ENCODE measurements around the gene SPRR2D. TPM values are rescaled to one million over a fixed set of nuclear protein-coding genes. Genes with fewer than 3 reads are reported as not detected.
"Not testable (repeated sequence)": the region's sequence is repeated elsewhere in the genome, so short reads cannot be mapped to it uniquely, and the experiment has no call there.

Gene SPRR2D
- total RNA-seq, 6 experiments from 2014 or later, result not detected

GRCh38 chr1:153070243-153070642 is 29.3 kb upstream of the SPRR2D start:
- no peak for TF ChIP-seq CTCF (IDR thresholded peaks at IDR 0.05)
- H3K4me1 Mint-ChIP-seq (ENCODE audit: low read depth), result no peaks in the 10 kb centered on the region
- no peak for DNase-seq
- H3K4me3 Mint-ChIP-seq, result no peak overlapping the region
- H3K27ac Mint-ChIP-seq, result no peak overlapping the region
- peaks cover 4% of the 10 kb centered on the region for H3K9me3 Mint-ChIP-seq
- no peaks in the 10 kb centered on the region for H3K36me3 Mint-ChIP-seq (ENCODE audit: low read depth)
- peaks cover 2% of the 10 kb centered on the region; the same call in 1 of the 2 replicates for H3K27me3 Mint-ChIP-seq (ENCODE audit: insufficient read depth)

- peaks cover 2% of the 10 kb centered on the region; the same call in 1 of the 2 replicates for H3K27me3 Mint-ChIP-seq (ENCODE audit: insufficient read depth)
- no peak for TF ChIP-seq CTCF (IDR thresholded peaks at IDR 0.05)
- H3K36me3 Mint-ChIP-seq (ENCODE audit: low read depth), result no peaks in the 10 kb centered on the region
- no peaks in the 10 kb centered on the region for H3K4me1 Mint-ChIP-seq (ENCODE audit: low read depth)
- no peak for DNase-seq
- H3K4me3 Mint-ChIP-seq, result no peak overlapping the region
- H3K9me3 Mint-ChIP-seq, result no peaks in the 10 kb centered on the region; the same call in 1 of the 2 replicates
- H3K27ac Mint-ChIP-seq, result no peak overlapping the region
These were observed 18.2 kb upstream of the SPRR2D start for GRCh38 chr1:153058826-153059784.

DNA sequence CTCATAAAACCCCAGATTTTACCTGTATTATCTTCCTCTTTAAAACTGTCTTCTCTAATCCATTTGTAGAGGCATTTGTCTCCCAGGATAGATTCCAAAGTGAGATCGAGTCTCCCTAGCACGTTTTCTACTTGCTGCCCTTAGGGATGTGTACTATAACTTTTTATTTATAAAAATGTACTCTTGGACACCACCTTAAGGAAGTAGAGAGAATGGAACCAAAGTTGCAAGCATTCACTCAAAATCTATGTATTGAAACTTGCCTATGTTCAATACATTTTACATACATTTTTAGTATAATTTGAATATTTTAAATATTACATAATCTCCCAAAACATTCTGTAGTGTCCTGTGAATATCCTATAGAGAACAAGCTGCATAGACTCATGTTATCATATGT is 17.2 kb upstream of the SPRR2D start:
- Mint-ChIP-seq H3K36me3 (ENCODE audit: low read depth) (no peaks in the 10 kb centered on the region), H3K27me3 (ENCODE audit: insufficient read depth) (peaks cover 2% of the 10 kb centered on the region; the same call in 1 of the 2 replicates), H3K4me3 (no peak overlapping the region), H3K9me3 (no peaks in the 10 kb centered on the region; the same call in 1 of the 2 replicates), H3K4me1 (ENCODE audit: low read depth) (no peaks in the 10 kb centered on the region), H3K27ac (no peak overlapping the region)
- no peak for TF ChIP-seq CTCF (IDR thresholded peaks at IDR 0.05)
- DNase-seq, result no peak

DNA sequence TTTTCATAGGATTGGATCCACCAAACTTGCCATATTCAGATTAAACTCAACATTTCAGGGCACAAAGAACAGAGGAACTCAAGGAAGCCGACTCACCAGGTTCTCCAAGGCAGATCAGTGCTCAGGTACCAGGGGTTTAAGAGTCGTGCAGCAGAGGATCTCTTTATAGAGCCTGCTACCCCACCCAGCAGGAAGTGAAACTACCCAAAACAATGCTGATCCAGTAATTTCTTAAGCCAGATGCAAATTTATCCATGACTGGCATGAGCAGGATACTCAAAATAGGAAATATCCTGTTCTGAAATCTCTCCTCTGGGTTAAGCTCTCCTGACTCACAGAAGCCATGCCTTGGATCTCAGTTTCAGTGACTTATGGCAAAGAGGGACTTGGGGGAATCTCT is 16.5 kb upstream of the SPRR2D start, which contains the start of gene SPRR2A:
SPRR2A (minus strand) TSS at position 138 of the 400 bp plus-strand sequence. CDS start 777 bp downstream, outside the sequence.
- Mint-ChIP-seq H3K4me1 (ENCODE audit: low read depth) (no peaks in the 10 kb centered on the region), H3K27ac (no peak within 1 kb of the TSS), H3K36me3 (ENCODE audit: low read depth) (no peaks in the 10 kb centered on the region), H3K27me3 (ENCODE audit: insufficient read depth) (peaks cover 2% of the 10 kb centered on the region; the same call in 1 of the 2 replicates), H3K9me3 (no peaks in the 10 kb centered on the region; the same call in 1 of the 2 replicates), H3K4me3 (no peak within 1 kb of the TSS)
- no peak for TF ChIP-seq CTCF (IDR thresholded peaks at IDR 0.05)
- no peak for DNase-seq

- not testable (repeated sequence) for H3K27ac Mint-ChIP-seq; H3K4me1 Mint-ChIP-seq (ENCODE audit: low read depth); H3K4me3 Mint-ChIP-seq; H3K27me3 Mint-ChIP-seq (ENCODE audit: insufficient read depth); H3K9me3 Mint-ChIP-seq; H3K36me3 Mint-ChIP-seq (ENCODE audit: low read depth); DNase-seq
These were observed 15.2 kb upstream of the SPRR2D start for GRCh38 chr1:153056111-153056510.

DNA sequence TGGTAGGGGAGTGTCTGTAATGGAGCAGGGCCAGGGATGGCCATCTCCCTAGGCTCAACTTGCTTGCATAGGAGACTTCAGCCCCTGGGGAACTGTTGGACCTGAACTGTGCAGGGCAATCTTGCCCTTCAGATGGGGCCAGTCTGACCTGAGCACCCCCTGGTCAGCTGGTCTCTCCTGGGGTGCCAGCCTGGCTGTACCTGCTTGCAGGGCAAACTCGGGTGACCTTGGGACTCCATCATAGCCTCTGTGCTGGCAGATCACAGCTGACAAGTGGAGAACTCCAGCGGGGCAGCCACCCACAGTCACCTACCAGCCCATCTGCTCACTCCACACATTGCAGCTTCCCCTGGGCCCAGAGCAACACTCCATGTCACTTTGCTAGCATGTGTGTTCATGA is 8.3 kb upstream of the SPRR2D start:
- no peaks in the 10 kb centered on the region for H3K27me3 Mint-ChIP-seq (ENCODE audit: insufficient read depth)
- H3K4me3 Mint-ChIP-seq, result no peak overlapping the region
- H3K27ac Mint-ChIP-seq, result no peak overlapping the region
- H3K9me3 Mint-ChIP-seq, result peaks cover 17% of the 10 kb centered on the region
- no peaks in the 10 kb centered on the region for H3K4me1 Mint-ChIP-seq (ENCODE audit: low read depth)
- DNase-seq, result no peak
- no peaks in the 10 kb centered on the region for H3K36me3 Mint-ChIP-seq (ENCODE audit: low read depth)
- TF ChIP-seq CTCF (IDR thresholded peaks at IDR 0.05), result no peak
